ENCODE data around the gene TRPM2.

DNA sequence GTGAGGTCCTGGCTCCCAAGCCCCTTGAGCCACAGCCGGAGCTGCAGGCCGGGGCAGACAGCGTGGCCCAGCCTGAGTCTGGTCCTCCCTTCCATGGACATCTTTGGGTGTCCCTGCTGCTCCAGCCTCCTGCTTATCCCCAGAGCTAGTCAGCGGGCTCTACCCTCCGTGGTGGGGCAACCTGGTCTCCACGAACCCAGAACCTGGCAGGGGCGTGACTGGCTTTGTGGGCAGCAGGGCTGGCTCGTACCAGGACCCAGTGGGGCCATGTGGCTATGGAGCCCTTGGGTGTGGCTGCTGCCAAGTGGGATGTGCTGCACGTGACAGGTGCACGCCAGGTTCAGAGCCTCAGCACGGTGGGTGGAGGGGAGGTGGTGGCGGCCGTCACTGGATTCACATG, 32.6 kb upstream of the TRPM2 start:
- TF ChIP-seq, protein P1, sequence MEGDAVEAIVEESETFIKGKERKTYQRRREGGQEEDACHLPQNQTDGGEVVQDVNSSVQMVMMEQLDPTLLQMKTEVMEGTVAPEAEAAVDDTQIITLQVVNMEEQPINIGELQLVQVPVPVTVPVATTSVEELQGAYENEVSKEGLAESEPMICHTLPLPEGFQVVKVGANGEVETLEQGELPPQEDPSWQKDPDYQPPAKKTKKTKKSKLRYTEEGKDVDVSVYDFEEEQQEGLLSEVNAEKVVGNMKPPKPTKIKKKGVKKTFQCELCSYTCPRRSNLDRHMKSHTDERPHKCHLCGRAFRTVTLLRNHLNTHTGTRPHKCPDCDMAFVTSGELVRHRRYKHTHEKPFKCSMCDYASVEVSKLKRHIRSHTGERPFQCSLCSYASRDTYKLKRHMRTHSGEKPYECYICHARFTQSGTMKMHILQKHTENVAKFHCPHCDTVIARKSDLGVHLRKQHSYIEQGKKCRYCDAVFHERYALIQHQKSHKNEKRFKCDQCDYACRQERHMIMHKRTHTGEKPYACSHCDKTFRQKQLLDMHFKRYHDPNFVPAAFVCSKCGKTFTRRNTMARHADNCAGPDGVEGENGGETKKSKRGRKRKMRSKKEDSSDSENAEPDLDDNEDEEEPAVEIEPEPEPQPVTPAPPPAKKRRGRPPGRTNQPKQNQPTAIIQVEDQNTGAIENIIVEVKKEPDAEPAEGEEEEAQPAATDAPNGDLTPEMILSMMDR (conservative IDR thresholded peaks at IDR 0.05; ENCODE audit: low read depth, low read length) = no peak
- no peak for TF ChIP-seq POLR2A (IDR thresholded peaks at IDR 0.05; ENCODE audit: low read depth, low read length)
- TF ChIP-seq BHLHE40 (IDR thresholded peaks at IDR 0.05; ENCODE audit: low read depth, low read length) = no peak
- TF ChIP-seq FOS (IDR thresholded peaks at IDR 0.05; ENCODE audit: low read depth, low read length) = no peak

Measured in IMR-90 (cell line).